ENCODE measurements around the gene COL18A1.
"Not testable (repeated sequence)": the region's sequence is repeated elsewhere in the genome, so short reads cannot be mapped to it uniquely, and the experiment has no call there.

DNA sequence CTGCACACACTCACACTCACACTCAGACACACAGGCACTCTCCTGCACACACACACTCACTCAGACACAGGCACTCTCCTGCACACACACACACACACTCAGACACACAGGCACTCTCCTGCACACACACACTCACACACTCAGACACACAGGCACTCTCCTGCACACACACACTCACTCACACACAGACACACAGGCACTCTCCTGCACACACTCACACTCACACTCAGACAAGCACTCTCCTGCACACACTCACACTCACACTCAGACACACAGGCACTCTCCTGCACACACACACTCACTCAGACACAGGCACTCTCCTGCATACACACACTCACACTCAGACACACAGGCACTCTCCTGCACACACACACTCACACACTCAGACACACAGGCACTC is 32.9 kb downstream of the COL18A1 start:
- TF ChIP-seq POLR2A (IDR thresholded peaks at IDR 0.05; ENCODE audit: low read length); GATA1 (IDR thresholded peaks at IDR 0.05; ENCODE audit: low read depth, low read length): not testable (repeated sequence)

Measured in erythroblast (primary cell).